H9 (cell line): ENCODE measurements around the gene FEV. TPM values are rescaled to one million over a fixed set of nuclear protein-coding genes. Genes with fewer than 3 reads are reported as not detected.

Experiments
- DNase-seq: peaks from one replicate; pipeline ENCODE4 v3.0.0-alpha.2; 2017
- H2AFZ ChIP-seq: one replicate; pipeline ENCODE4 v1.6.1; 2013; ENCODE audit warnings: mild to moderate bottlenecking, low read length, control low read depth, moderate library complexity
- H2AK5ac ChIP-seq: 2 replicates; pipeline ENCODE4 v1.6.1; 2013; ENCODE audit warnings: low read length, control low read depth, mixed read lengths; ENCODE audit not compliant: insufficient read length
- H2BK120ac ChIP-seq: one replicate; pipeline ENCODE4 v1.6.1; 2013; ENCODE audit warnings: low read depth, mild to moderate bottlenecking, low read length, control low read depth, inconsistent platforms; ENCODE audit not compliant: poor library complexity, severe bottlenecking
- H2BK12ac ChIP-seq: 2 replicates; pipeline ENCODE4 v1.6.1; 2013; ENCODE audit warnings: low read length, control low read depth, mixed read lengths, low read depth; ENCODE audit not compliant: insufficient read length
- H2BK15ac ChIP-seq: 2 replicates; pipeline ENCODE4 v1.6.1; 2013; ENCODE audit warnings: low read depth, low read length, control low read depth
- H2BK20ac ChIP-seq: one replicate; pipeline ENCODE4 v1.6.1; 2013; ENCODE audit warnings: low read depth, mild to moderate bottlenecking, low read length, control low read depth, inconsistent platforms; ENCODE audit not compliant: poor library complexity, severe bottlenecking
- H2BK5ac ChIP-seq: 2 replicates; pipeline ENCODE4 v1.6.1; 2013; ENCODE audit warnings: low read length, control low read depth, mixed read lengths; ENCODE audit not compliant: insufficient read length
- H3K14ac ChIP-seq: 2 replicates; pipeline ENCODE4 v1.6.1; 2013; ENCODE audit warnings: low read length, control low read depth; ENCODE audit not compliant: insufficient read depth
- H3K18ac ChIP-seq: 2 replicates; pipeline ENCODE4 v1.6.1; 2013; ENCODE audit warnings: low read depth, mild to moderate bottlenecking, mixed read lengths, low read length, control low read depth; ENCODE audit not compliant: insufficient read length
- H3K23ac ChIP-seq: 2 replicates; pipeline ENCODE4 v1.6.1; 2013; ENCODE audit warnings: low read length, control low read depth, mixed read lengths, low read depth; ENCODE audit not compliant: insufficient read length
- H3K23me2 ChIP-seq: 2 replicates; pipeline ENCODE4 v1.6.1; 2013; ENCODE audit warnings: low read depth, mild to moderate bottlenecking, mixed read lengths, low read length, control low read depth; ENCODE audit not compliant: insufficient read length, poor library complexity, severe bottlenecking
- H3K27ac ChIP-seq: 2 replicates; pipeline ENCODE4 v1.5.1; 2013; ENCODE audit warnings: low read length, control low read depth, mixed read lengths, low read depth; ENCODE audit not compliant: insufficient read length
- H3K27me3 ChIP-seq: 2 replicates; pipeline ENCODE4 v1.6.1; 2013; ENCODE audit warnings: low read length, control low read depth, inconsistent platforms; ENCODE audit not compliant: insufficient read depth
- H3K4ac ChIP-seq: 2 replicates; pipeline ENCODE4 v1.6.1; 2013; ENCODE audit warnings: low read depth, mild to moderate bottlenecking, control low read depth, inconsistent platforms, low read length, moderate library complexity
- H3K4me1 ChIP-seq: 2 replicates; pipeline ENCODE4 v1.6.1; 2013; ENCODE audit warnings: low read length, control low read depth, inconsistent platforms; ENCODE audit not compliant: insufficient read depth
- H3K4me2 ChIP-seq: 2 replicates; pipeline ENCODE4 v1.6.1; 2013; ENCODE audit warnings: low read length, control low read depth, mixed read lengths; ENCODE audit not compliant: insufficient read length, insufficient read depth
- H3K56ac ChIP-seq: 2 replicates; pipeline ENCODE4 v1.6.1; 2013; ENCODE audit warnings: low read depth, mild to moderate bottlenecking, mixed read lengths, low read length, control low read depth; ENCODE audit not compliant: insufficient read length
- H3K79me1 ChIP-seq: 2 replicates; pipeline ENCODE4 v1.6.1; 2013; ENCODE audit warnings: low read depth, mild to moderate bottlenecking, moderate library complexity, low read length, control low read depth, inconsistent platforms; ENCODE audit not compliant: insufficient read depth, poor library complexity, severe bottlenecking
- H3K79me2 ChIP-seq: 2 replicates; pipeline ENCODE4 v1.6.1; 2013; ENCODE audit warnings: low read length, control low read depth, inconsistent platforms; ENCODE audit not compliant: insufficient read depth
- H3K9ac ChIP-seq: 2 replicates; pipeline ENCODE4 v1.6.1; 2013; ENCODE audit warnings: low read length, control low read depth, mixed read lengths; ENCODE audit not compliant: insufficient read length; ENCODE audit errors: extremely low read depth
- H3K9me3 ChIP-seq: one replicate; pipeline ENCODE4 v1.6.1; 2013; ENCODE audit warnings: low read depth, low read length, inconsistent platforms; ENCODE audit not compliant: control insufficient read depth
- H3T11ph ChIP-seq: one replicate; pipeline ENCODE4 v1.6.1; 2013; ENCODE audit warnings: mild to moderate bottlenecking, low read length, control low read depth, inconsistent platforms
- H4K20me1 ChIP-seq: one replicate; pipeline ENCODE4 v1.6.1; 2013; ENCODE audit not compliant: control insufficient read depth, insufficient read length, insufficient read depth
- H4K5ac ChIP-seq: 2 replicates; pipeline ENCODE4 v1.6.1; 2013; ENCODE audit warnings: low read depth, mild to moderate bottlenecking, mixed read lengths, low read length, control low read depth; ENCODE audit not compliant: insufficient read length
- H4K8ac ChIP-seq: replicated peaks from 2 replicates; pipeline ENCODE4 v1.6.1; 2013; ENCODE audit warnings: low read length, control low read depth, mixed read lengths, low read depth; ENCODE audit not compliant: insufficient read length
- H4K91ac ChIP-seq: 2 replicates; pipeline ENCODE4 v1.6.1; 2013; ENCODE audit warnings: low read depth, mild to moderate bottlenecking, moderate library complexity, mixed read lengths, low read length, control low read depth; ENCODE audit not compliant: insufficient read length
- H3K27ac Mint-ChIP-seq, 3 experiments: 2 replicates in 2 of 3; 3 replicates in 1 of 3; pipeline ENCODE4 v1.8.0; 2020 to 2021; ENCODE audit warnings: mixed read lengths in 3 of 3, mild to moderate bottlenecking in 1 of 3, moderate library complexity in 1 of 3
- H3K27me3 Mint-ChIP-seq: 2 replicates; pipeline ENCODE4 v1.8.0; 2021; ENCODE audit warnings: low read depth, mild to moderate bottlenecking, moderate library complexity, mixed read lengths
- H3K36me3 Mint-ChIP-seq, 3 experiments: 2 replicates in 2 of 3; 3 replicates in 1 of 3; pipeline ENCODE4 v1.8.0; 2020 to 2021; ENCODE audit warnings: low read depth in 3 of 3, mixed read lengths in 3 of 3; ENCODE audit not compliant: insufficient read depth in 1 of 3
- H3K4me1 Mint-ChIP-seq, 2 experiments: 2 replicates each; pipeline ENCODE4 v1.8.0; 2020; ENCODE audit warnings: mixed read lengths in 2 of 2
- H3K4me3 Mint-ChIP-seq, 2 experiments: 2 replicates in 1 of 2; 3 replicates in 1 of 2; pipeline ENCODE4 v1.8.0; 2020 to 2021; ENCODE audit warnings: mild to moderate bottlenecking in 2 of 2, mixed read lengths in 2 of 2, moderate library complexity in 1 of 2
- H3K9me3 Mint-ChIP-seq, 2 experiments: 2 replicates in 1 of 2; 3 replicates in 1 of 2; pipeline ENCODE4 v1.8.0; 2020; ENCODE audit warnings: mild to moderate bottlenecking in 2 of 2, mixed read lengths in 2 of 2, moderate library complexity in 1 of 2
- WGBS: extraction: QIAGEN DNeasy Blood & Tissue Kit; methylation state at CpG from one replicate; pipeline ENCODE4 v1.1.7; 2013; ENCODE audit warnings: missing lambda C conversion rate, low lambda C conversion rate, mixed read lengths; ENCODE audit not compliant: insufficient read length; ENCODE audit errors: extremely low coverage; 5-methylcytosine and 5-hydroxymethylcytosine counted together
- total RNA-seq: library from RNA; stranded (reverse); gene quantifications from 2 replicates; pipeline ENCODE4 v1.2.1, GENCODE V29; 2021
- TF ChIP-seq, protein P1 (sequence below): fragments of 200-600 bp; sonication (generic); conservative IDR thresholded peaks from 3 replicates; pipeline ENCODE4 v1.8.0; 2021; ENCODE audit warnings: antibody characterized with exemption, mild to moderate bottlenecking

Gene FEV
- total RNA-seq, 1 experiment from 2014 or later: not detected

DNA sequence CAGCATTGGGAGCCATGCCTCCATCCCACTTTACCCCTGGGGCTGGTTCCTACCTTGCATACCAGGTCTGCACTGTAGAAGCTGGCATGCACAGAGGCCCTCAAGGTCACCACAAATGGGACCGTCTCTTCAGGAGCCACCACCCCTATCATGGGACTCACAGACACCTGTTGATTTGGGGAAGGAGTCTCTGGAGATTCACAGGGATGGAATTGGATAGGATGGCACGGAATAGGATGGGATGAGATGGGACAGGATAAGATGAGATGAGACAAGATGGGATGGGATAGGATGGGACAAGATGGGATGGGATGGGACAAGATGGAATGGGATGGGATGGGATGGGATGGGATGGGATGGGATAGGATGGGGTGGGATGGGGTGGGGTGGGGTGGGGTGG is 24.3 kb upstream of the FEV start:
- TF ChIP-seq, protein P1, sequence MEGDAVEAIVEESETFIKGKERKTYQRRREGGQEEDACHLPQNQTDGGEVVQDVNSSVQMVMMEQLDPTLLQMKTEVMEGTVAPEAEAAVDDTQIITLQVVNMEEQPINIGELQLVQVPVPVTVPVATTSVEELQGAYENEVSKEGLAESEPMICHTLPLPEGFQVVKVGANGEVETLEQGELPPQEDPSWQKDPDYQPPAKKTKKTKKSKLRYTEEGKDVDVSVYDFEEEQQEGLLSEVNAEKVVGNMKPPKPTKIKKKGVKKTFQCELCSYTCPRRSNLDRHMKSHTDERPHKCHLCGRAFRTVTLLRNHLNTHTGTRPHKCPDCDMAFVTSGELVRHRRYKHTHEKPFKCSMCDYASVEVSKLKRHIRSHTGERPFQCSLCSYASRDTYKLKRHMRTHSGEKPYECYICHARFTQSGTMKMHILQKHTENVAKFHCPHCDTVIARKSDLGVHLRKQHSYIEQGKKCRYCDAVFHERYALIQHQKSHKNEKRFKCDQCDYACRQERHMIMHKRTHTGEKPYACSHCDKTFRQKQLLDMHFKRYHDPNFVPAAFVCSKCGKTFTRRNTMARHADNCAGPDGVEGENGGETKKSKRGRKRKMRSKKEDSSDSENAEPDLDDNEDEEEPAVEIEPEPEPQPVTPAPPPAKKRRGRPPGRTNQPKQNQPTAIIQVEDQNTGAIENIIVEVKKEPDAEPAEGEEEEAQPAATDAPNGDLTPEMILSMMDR: no peak
- no peak overlapping the region for H2AFZ ChIP-seq
- H2BK120ac ChIP-seq: no peak overlapping the region
- no peak overlapping the region for H3K56ac ChIP-seq
- H3K23me2 ChIP-seq: no peaks in the 10 kb centered on the region
- no peak for DNase-seq
- no peak overlapping the region for H2BK20ac ChIP-seq
- Mint-ChIP-seq H3K9me3 (no peaks in the 10 kb centered on the region; a peak in 1 of 5 replicates), H3K4me1 (no peaks in the 10 kb centered on the region), H3K4me3 (no peak overlapping the region), H3K36me3 (no peaks in the 10 kb centered on the region), H3K27me3 (peaks cover 84% of the 10 kb centered on the region), H3K27ac (no peak overlapping the region)
- no peak overlapping the region for H3T11ph ChIP-seq
- no peaks in the 10 kb centered on the region for H3K4me1 ChIP-seq
- H2BK5ac ChIP-seq: no peak overlapping the region
- H3K27ac ChIP-seq: no peak overlapping the region
- H2AK5ac ChIP-seq: no peak overlapping the region
- no peak overlapping the region for H4K91ac ChIP-seq
- H3K9ac ChIP-seq: no peak overlapping the region
- no peaks in the 10 kb centered on the region for H3K9me3 ChIP-seq
- H2BK15ac ChIP-seq: no peak overlapping the region
- H3K4me2 ChIP-seq: no peak overlapping the region
- no peak overlapping the region for H4K5ac ChIP-seq
- WGBS: no CpG with 5 or more reads among the region's 2 CpGs
- H3K79me1 ChIP-seq: no peaks in the 10 kb centered on the region
- no peak overlapping the region for H3K4ac ChIP-seq
- no peaks in the 10 kb centered on the region for H3K79me2 ChIP-seq
- no peak overlapping the region for H4K8ac ChIP-seq
- H3K18ac ChIP-seq: no peak overlapping the region
- no peak overlapping the region for H3K23ac ChIP-seq
- H2BK12ac ChIP-seq: no peak overlapping the region
- no peaks in the 10 kb centered on the region for H4K20me1 ChIP-seq
- peaks cover 8% of the 10 kb centered on the region for H3K27me3 ChIP-seq
- H3K14ac ChIP-seq: no peak overlapping the region
